Uterus (tissue), 2 donors: Measurements from ENCODE around the gene ARHGAP44.

Experiments used
- CTCF ChIP-seq, 4 experiments: fragments of 200-600 bp in 2 of 4; fragments of 450-650 bp in 2 of 4; sonication (generic) in 2 of 4; IDR thresholded peaks; one replicate each; pipeline ENCODE4 v1.5.1; 2016 to 2019; ENCODE audit warnings: antibody characterized with exemption in 4 of 4, mild to moderate bottlenecking in 2 of 4, moderate library complexity in 1 of 4
- POLR2A ChIP-seq, 2 donors: fragments of 450-650 bp; IDR thresholded peaks; one replicate each; pipeline ENCODE4 v1.6.1; 2016; ENCODE audit warnings: antibody characterized with exemption in 2 of 2, mild to moderate bottlenecking in 1 of 2, moderate library complexity in 1 of 2

- TF ChIP-seq CTCF (IDR thresholded peaks at IDR 0.05), result no peak
- no peak for TF ChIP-seq POLR2A (IDR thresholded peaks at IDR 0.05)
These were observed 214.6 kb downstream of the ARHGAP44 start for GRCh38 chr17:13003927-13004326.
